Erythroblast (primary cell): ENCODE results near the gene PDXP.

Experiments
- GATA1 ChIP-seq: IDR thresholded peaks from 2 replicates; pipeline ENCODE4 v1.6.1; 2011; ENCODE audit warnings: low read depth, mild to moderate bottlenecking, control low read depth, low read length, moderate library complexity
- POLR2A ChIP-seq: IDR thresholded peaks from 2 replicates; pipeline ENCODE4 v1.6.1; 2011; ENCODE audit warnings: mild to moderate bottlenecking, low read length

- TF ChIP-seq POLR2A, result no peak
- TF ChIP-seq GATA1, result no peak
These were observed 1.6 kb downstream of the PDXP start for GRCh38 chr22:37659897-37660708.
